ENCODE results near the gene HDGFL2.

Gene HDGFL2

DNA sequence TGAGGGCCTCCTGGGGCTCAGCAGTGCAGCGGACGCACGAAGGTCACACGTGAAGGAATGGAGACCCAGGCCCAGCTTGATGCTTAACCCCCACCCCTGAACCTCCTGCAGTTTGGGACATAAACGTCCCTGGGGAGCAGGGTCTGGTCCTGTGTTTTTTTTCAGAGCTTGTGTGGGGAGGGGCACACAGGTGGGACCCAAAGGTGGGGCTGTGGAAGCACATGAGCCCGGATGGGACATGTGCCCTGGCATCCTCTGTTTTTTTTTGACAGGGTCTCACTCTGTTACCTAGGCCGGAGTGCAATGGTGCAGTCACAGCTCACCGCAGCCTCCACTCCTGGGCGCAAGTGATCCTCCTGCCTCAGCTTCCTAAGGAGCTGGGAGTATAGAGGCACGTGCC, 35.0 kb upstream of the HDGFL2 start:
- TF ChIP-seq, protein P1, sequence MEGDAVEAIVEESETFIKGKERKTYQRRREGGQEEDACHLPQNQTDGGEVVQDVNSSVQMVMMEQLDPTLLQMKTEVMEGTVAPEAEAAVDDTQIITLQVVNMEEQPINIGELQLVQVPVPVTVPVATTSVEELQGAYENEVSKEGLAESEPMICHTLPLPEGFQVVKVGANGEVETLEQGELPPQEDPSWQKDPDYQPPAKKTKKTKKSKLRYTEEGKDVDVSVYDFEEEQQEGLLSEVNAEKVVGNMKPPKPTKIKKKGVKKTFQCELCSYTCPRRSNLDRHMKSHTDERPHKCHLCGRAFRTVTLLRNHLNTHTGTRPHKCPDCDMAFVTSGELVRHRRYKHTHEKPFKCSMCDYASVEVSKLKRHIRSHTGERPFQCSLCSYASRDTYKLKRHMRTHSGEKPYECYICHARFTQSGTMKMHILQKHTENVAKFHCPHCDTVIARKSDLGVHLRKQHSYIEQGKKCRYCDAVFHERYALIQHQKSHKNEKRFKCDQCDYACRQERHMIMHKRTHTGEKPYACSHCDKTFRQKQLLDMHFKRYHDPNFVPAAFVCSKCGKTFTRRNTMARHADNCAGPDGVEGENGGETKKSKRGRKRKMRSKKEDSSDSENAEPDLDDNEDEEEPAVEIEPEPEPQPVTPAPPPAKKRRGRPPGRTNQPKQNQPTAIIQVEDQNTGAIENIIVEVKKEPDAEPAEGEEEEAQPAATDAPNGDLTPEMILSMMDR (IDR thresholded peaks at IDR 0.05; ENCODE audit: low read depth, low read length, missing control alignments): no peak
- H3K4me3 ChIP-seq (ENCODE audit: low read depth, low read length): no peak overlapping the region

DNA sequence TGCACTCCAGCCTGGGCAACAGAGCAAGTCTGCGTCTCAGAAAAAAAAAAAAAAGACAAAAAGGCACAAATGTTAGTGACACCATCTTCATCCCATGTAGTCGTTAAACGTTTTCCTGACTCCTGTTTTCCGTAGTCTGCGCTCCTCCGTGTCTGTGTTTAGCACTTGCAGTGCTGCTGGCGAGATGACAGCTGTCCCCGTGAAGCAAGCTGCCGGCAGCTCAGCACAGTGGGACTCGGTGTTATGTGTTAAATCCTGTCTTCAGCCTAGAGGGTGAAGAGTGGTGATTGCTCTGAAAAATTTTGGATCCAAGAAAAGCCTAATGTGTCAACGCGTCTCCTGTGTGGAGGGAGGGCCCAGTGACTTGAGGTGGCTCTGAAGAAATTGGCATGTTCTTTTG, 32.9 kb upstream of the HDGFL2 start:
- TF ChIP-seq, protein P1 (IDR thresholded peaks at IDR 0.05; ENCODE audit: low read depth, low read length, missing control alignments): no peak
- no peak overlapping the region for H3K4me3 ChIP-seq (ENCODE audit: low read depth, low read length)
- DNase-seq (ENCODE audit: low read depth): no peak

More for the DNA sequence above, 35.0 kb upstream of the HDGFL2 start:
- no peak for DNase-seq (ENCODE audit: low read depth)

DNA sequence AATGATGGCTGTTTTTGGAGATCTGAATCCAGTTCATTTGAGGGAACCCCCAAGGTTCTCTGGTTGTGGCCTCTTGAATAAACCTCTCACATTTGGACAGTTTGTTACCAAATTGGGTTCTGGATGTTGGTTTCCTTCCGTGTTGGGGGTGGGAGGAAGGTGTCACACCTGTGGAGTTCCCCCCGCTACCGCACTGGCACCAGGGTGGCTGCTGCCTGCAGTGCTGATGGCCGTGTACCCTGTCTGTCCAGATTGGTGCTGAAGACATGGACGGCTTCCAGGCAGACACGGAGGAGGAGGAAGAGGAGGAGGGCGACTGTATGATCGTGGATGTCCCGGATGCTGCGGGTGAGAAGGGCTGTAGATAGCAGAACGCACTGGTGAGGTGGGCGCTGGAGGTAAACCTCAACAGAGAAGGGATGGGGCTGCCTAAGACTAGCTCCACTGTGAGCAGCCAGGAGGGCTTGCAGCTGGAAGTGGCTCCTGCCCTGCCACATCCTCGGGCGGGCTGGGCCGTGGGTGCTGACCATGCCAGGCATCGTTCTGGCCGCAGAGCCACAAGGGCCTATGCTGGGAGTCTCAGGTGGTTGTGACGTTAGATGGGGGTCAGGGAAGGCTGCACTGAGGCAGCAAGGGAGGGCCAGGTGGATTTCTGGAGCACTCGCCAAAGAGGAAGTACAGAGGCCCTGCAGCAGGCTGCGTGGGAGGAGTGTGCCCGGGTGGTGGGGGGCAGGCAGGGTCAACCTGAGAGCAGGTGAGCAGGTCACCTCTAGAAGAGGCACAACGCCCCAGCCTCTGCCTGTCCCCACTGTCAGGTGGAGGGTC, 29.9 kb upstream of the HDGFL2 start:
- TF ChIP-seq, protein P1 (IDR thresholded peaks at IDR 0.05; ENCODE audit: low read depth, low read length, missing control alignments): no peak
- H3K4me3 ChIP-seq (ENCODE audit: low read depth, low read length): no peak overlapping the region
- DNase-seq (ENCODE audit: low read depth): no peak

DNA sequence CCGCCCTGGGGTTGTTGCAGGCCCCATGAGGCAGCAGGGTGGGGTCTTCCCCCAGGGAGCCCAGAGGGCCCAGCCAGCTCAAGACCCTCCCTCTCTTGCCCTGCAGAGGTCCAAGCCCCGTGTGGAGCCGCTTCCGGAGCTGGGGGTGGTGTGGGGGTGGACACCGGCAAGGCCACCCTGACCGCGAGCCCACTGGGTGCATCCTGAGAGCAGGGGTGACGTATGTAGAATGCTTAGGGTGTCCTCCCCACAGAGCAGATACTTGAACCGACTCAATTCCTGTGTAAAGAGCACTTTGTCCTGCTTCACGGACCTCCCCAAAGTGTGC, 29.3 kb upstream of the HDGFL2 start:
- H3K4me3 ChIP-seq (ENCODE audit: low read depth, low read length): no peak overlapping the region
- no peak for DNase-seq (ENCODE audit: low read depth)
- TF ChIP-seq, protein P1 (IDR thresholded peaks at IDR 0.05; ENCODE audit: low read depth, low read length, missing control alignments): no peak

DNA sequence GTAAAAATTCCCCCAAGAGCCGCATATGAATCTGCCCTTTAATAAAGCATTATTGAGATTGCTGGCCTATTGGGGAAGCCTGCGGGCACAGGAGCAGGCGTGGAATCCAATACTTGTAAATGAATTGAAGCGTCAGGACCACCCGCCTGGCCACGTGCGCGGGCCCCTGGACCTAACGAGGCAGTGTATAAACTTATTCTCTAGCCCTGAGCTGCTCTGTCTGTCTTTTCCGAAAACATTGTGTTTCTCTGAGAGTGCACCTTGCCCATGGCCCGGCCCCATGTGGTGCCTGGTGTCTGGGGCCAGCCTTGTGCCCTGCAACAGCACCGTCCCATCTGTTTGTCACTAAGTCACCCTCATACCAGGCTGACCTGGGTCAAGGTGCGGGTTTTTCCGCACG, 28.9 kb upstream of the HDGFL2 start:
- TF ChIP-seq, protein P1 (IDR thresholded peaks at IDR 0.05; ENCODE audit: low read depth, low read length, missing control alignments): no peak
- no peak overlapping the region for H3K4me3 ChIP-seq (ENCODE audit: low read depth, low read length)
- DNase-seq (ENCODE audit: low read depth): no peak

DNA sequence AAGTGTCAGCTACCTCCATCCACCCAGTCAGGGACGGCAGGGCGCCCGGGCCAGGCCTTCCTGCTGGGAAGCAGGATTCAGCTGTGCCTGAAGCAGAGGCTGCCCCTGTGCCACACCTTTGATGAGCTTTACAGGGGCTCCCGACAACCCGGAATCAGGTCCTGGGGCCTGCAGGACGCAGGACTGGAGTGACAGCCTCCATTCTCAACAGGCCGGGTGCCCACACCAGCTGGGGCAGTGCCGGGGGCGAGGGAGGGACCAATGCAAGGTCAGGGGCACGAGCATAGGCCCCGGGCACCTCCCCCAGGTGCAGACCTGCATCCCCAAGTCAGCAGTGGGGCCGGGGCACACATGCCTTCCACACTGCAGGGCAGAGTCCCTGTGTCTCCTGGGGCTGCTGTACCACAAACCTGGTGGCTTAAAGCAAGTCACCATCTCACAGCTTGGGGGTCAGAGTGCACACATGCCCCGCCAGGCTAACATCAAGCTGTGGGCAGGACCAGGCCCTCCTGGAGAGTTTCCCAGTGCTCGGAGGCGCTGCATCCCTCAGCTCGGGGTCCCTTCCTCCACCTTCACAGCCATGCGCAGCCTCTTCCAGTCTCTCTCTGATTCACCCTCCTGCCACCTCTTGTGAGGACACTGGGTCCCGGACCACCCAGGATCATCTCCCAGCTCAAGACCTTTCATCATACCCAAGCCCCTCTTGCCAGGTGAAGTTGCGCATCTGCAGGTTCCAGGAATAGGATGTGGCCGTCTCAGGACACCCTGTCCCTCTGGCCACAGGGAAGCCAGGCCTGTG, 27.9 kb upstream of the HDGFL2 start:
- no peak overlapping the region for H3K4me3 ChIP-seq (ENCODE audit: low read depth, low read length)
- TF ChIP-seq, protein P1 (IDR thresholded peaks at IDR 0.05; ENCODE audit: low read depth, low read length, missing control alignments): no peak
- DNase-seq (ENCODE audit: low read depth): no peak

Measured in GM12864 (cell line).